NCI-H1092 treated with DMSO at 0.1 percent for 48 hours (cell line): ENCODE measurements around the gene ZNF28.
"Not testable (repeated sequence)": the region's sequence is repeated elsewhere in the genome, so short reads cannot be mapped to it uniquely, and the experiment has no call there.

Experiments
- DNase-seq: peaks from one replicate; lab custom pipeline; 2025; lab: John Stamatoyannopoulos, UW

Gene ZNF28

DNA sequence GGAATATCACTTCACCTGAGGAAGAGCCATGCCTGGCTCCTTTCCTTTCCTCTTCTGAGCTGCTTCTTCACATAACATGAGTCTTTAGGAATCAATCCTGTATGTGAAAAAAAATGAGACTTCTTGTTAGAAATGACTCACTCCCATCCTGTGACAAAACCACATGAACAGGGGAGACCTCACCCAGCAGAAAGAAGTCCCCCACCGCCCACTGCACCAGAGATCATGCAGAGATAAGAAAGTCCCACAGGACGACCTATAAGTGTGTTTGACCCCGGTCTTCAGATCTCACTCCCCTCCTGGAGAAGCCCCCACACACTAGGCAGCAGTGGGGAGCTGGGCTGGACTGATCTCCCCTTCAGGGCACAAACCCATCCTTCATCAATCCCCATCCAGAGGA lies 42.6 kb downstream of the ZNF28 start:
- no peak for DNase-seq

DNA sequence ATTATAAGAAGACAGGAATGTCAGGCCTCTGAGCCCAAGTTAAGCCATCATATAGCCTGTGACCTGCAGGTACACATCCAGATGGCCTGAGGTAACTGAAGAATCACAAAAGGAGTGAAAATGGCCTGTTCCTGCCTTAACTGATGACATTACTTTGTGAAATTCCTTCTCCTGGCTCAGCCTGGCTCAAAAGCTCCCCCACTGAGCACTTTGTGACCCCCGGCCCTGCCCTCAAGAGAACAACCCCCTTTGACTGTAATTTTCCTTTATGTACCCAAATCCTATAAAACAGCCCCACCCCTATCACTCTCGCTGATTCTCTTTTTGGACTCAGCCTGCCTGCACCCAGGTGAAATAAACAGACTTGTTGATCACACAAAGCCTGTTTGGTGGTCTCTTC lies 65.0 kb downstream of the ZNF28 start:
- DNase-seq = not testable (repeated sequence)

DNA sequence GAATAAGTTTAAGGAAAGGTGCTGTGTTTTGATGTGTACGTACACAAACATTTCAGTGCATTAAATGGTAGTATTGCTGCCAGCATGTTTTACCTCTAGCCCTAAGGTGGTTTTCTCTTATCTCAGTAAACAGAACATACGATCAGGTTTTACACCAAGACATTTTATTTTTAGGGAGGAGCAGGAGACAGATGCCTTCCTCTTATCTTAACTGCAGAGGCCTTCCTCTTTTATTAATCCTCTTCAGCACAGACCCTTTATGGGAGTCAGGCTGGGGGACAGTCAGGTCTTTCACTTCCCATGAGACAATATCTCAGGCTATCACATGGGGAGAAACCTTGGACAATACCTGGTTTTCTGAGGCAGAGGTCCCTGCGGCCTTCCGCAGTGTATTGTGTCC lies 71.7 kb downstream of the ZNF28 start:
- DNase-seq = no peak

DNA sequence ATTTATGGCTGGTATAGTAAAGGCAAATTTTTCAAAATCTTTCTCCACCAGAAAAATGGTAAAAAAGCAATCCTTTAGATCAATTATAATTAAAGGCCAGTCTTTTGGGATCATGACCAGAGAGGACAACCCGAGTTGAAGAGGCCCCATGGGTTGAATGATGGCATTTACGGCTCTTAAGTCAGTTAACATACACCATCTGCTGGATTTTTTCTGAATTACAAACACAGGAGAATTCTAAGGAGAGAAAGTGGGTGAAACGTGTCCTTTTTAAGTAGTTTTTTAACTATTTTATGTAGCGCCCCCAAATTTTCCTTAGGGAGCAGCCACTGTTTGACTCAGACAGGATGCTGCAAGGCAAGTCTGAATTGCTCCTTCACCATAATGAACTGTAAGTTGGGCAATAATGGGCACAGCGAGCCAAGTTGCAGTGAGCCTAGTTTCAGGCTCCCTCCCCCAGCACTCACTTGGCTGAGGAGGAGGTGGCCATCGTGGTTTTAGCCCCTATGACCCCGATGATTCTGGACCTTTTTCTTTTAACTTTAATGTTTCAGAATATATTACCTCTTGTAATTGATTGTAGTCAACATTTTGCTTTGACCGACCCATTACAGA lies 73.0 kb downstream of the ZNF28 start:
- DNase-seq = no peak
